ENCODE results near the gene TCF4.

DNA sequence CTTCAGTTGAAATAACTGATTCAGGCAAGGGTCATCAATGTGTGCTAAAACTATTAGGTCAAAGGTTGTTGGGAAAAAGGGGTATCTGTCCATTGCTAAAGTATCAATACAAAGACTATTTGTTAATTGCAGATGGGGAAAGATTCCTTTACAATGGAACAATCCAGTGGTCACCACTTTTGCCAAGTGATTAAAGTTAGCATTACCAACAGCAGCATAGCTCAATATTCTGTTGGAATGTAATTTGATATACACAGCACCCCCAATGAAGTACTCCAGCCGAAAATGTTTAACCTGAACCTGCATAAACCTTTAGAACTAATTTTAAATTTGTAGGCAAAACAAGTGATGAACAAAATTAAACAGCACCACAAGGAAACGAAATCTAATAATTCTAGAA, 191.0 kb downstream of the TCF4 start:
- TF ChIP-seq CTCF (IDR thresholded peaks at IDR 0.05) = no peak
- no peak for TF ChIP-seq EP300 (IDR thresholded peaks at IDR 0.05; ENCODE audit: low read depth)
